Mesenteric fat pad (tissue), 1 donor: ENCODE data around the gene TRAPPC8. TPM values are rescaled to one million over a fixed set of nuclear protein-coding genes. Genes with fewer than 3 reads are reported as not detected.

Experiments
- DNase-seq: peaks from one replicate; pipeline ENCODE4 v3.0.0-alpha.2; 2020; ENCODE audit warnings: low spot score
- total RNA-seq: library from RNA; stranded (reverse); fragmentation: NEBNext Ultra II Directional; extraction: Animal tissue kit (Norgen Biotek cat#: 25700); gene quantifications from one replicate; pipeline ENCODE4 v1.2.1, GENCODE V29; 2021
- donor health status: DM: yes; HTN: yes; CAD: no.

TRAPPC8 gene
- total RNA-seq, 1 donor from 2014 or later = 38.7 TPM

GRCh38 chr18:31792580-31792911, 150.4 kb downstream of the TRAPPC8 start:
- no peak for DNase-seq

- no peak for DNase-seq
Measured at GRCh38 chr18:31791817-31792579, 150.9 kb downstream of the TRAPPC8 start.

GRCh38 chr18:31789409-31789808, 153.5 kb downstream of the TRAPPC8 start:
- no peak for DNase-seq

GRCh38 chr18:31783059-31783458, 159.9 kb downstream of the TRAPPC8 start:
- no peak for DNase-seq

Other genes with a start within 250 kb of the TRAPPC8 start
- gene SLC25A52, start 182.2 kb downstream of the TRAPPC8 start, total RNA-seq = not detected
- 15.8 TPM for gene RNF125, start 75.7 kb upstream of the TRAPPC8 start, total RNA-seq
- 23.0 TPM for gene RNF138, start 148.7 kb upstream of the TRAPPC8 start, total RNA-seq
- gene MEP1B, start 246.9 kb upstream of the TRAPPC8 start, total RNA-seq = 0.42 TPM